GM19467 (cell line): ENCODE measurements around the gene RASGEF1C.

ENCODE experiments used
- ATAC-seq: cut with Tn5 transposase; IDR thresholded peaks from one replicate; pipeline ENCODE4 v1.9.1; 2021; ENCODE audit warnings: mild to moderate bottlenecking, moderate library complexity; ENCODE audit not compliant: unreplicated experiment

Gene RASGEF1C

DNA sequence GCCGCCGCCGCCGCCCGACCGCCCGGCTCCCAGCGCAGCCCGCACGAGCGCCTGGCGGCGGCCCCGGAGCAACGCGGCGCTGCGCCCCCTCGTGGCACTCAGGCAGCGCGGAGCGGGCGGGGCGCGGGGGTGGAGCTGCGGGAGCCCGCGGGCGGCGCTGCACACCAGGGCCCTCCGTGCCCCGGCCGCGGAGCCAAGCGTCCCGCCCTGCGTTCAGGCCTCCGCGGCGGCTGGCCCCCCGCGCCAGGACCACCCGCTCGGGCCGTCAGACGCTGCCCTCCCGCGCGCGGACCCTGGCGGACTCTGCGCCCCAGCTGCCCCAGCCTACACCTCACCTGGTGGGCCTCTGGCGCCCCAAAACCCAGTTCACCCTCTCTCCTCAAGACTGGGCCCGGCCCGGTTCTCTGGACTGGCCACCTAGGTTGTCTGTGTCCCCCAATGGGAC, at the start of gene RASGEF1C:
Gene RASGEF1C, minus strand, starts transcription at position 75 of the 445 bp plus-strand sequence. CDS start 71,159 bp downstream, outside the sequence.
- peak; percentile 61 for ATAC-seq

DNA sequence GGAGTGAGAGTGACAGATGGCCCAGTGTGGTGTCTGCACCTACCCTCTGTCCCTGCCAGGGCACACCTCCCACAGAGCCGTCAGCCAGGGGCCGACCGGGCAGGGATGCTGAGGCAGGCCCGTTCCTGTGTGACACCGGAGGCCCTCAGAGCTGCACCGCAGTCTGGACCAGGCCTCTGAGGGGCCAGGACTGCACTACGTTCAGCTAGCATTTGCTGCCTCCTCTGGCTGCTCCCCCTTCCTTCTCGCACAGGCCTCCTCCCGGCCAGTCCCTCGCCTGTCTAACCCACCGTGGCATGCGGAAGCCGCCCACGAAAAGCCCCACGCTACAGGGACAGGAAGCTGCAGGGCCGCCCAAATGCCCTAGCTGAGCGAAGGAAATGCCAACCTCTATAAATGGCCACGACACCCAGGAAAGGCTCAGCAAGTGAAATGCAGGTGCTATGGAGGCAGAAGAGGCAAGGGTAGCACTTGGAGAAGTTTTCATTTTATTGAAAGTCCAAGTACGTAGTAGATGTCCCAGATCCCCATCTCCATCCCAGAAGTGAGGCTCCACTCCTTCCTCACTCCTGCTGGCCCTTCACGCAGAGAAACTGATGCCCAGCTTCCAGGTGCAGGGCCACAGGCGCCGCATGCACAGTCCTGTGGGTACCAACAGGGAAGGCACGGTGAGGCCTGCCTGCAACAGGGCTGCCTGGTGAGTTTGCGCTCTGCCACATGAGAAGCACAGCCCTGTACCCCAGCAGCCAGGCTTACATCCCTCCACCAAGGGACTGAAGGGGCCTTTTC, 44.2 kb upstream of the RASGEF1C start:
- no peak for ATAC-seq

DNA sequence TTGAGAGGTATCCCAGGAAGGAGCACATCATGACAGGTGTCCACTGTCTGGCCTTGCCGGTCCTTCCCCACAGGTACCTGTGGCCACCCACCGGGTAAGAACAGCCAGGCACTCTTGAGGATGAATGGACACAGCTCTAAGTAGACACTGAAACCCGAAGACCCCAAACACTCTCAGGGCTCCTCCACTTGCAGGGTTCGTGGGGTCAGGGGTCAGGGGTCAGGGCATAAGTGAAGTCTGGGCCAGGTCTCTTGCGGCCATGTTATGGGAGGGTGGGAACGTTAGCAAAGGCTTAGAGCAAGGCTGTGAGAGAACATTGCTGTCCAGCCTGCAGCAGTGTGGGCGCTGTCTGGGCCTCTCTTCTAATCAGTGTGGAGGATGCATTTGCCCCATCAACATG, 42.9 kb upstream of the RASGEF1C start:
- no peak for ATAC-seq

DNA sequence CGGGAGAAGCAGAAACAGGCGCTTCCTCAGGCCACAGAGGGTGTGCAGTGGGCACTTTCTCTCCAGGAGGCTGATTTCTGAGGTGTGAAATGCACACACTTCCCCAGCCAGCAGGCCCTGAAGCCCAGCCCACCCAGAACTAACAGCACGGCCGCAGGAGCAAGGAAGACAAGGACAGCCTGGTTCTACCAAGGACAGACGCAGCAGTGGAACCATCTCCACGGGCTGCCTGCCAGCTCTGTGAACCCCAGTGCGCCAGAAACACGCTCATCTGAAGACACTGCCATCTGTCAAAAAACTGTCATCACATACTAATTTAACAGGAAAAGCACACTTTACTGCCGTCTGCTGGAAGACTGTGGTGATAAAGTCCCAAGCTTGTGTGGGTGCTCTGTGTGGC, 42.1 kb upstream of the RASGEF1C start:
- no peak for ATAC-seq

DNA sequence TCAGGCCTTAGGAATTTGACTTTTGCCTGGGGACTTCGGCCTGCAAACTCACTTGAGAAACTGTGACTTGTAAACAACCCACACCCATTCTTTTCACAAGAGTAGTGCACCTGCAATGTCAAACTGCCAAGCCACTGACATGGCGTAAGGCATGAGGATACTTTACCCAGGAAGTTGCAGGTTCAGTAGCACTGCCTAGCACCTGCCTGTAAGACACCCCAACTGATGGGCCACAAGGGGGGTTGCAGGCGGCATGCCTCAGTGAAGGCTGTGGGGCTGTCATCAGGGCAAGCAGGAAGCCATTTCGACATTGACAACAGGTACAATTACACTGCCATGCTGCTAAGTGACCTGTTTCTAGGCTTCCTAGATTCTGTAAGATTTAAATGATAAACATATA, 41.3 kb upstream of the RASGEF1C start:
- no peak for ATAC-seq

DNA sequence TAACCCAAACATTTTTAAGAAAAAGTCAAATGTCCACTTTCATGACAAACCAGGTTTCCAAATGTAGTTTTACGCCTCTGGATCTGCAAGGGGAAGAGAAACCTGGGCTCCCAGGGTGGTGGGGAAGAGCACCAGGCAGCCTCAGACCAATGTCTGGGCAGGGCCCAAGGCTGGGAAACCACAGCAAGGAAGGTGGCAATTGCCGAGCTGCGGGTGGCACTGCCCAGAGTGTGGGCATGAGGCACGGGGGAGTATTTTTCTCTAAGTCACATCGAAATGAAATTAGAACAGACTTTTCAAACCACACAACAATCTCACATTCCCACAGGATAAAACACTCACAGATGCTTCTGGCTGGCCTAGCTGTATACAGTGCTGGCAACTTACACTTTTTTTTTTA, 32.6 kb upstream of the RASGEF1C start:
- no peak for ATAC-seq

DNA sequence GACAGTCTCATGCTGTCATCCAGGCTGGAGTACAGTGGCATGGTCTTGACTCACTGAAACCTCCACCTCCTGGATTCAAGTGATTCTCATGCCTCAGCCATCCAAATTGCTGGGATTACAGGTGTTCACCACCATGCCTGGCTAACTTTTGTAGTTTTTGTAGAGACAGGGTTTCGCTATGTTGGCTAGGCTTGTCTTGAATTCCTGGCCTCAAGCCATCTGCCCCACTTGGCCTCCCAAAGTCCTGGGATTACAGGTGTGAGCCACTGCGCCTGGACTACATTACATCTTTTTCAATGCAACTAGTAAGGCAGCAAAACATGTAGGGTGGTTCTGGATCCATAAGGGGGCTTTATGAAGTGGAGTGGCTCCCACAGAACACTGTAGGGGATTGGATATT, 29.6 kb upstream of the RASGEF1C start:
- no peak for ATAC-seq

DNA sequence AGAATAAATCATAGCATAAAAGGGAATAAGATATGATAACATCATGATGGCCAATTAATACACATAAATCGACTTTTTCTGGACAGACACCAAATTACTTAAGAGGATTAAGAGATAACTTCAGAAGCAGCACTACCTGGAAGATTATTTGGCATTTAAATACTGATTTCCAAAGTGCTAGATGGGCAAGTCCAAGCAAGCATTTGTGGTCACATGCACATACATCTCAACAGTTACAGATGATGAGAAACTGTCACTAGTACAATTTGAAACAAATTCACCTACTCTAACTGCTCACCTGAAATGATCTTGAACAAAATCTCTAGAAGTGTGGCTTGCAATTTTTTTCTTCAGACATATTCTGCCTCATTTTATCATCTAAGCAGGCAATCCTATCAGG, 26.8 kb upstream of the RASGEF1C start:
- no peak for ATAC-seq

DNA sequence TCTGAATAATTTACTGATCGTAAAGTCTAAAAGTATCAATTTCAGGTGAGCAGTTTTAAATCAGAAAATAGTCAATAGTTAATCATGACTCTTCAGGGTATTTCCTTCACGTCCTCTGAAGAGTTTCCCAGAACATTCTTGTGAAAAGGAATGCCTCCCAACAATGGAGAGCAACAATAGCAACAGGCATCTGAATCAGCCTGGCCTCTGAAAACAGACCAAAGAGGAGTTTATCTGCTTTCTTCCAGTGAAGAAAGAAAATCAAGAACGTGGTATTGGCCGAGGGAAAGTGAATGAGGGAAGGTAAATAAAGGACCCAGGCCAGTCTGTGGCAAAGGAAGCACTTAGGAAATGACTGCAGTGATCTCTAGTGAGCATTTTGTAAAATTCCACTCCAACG, 26.1 kb upstream of the RASGEF1C start:
- ATAC-seq, result no peak

DNA sequence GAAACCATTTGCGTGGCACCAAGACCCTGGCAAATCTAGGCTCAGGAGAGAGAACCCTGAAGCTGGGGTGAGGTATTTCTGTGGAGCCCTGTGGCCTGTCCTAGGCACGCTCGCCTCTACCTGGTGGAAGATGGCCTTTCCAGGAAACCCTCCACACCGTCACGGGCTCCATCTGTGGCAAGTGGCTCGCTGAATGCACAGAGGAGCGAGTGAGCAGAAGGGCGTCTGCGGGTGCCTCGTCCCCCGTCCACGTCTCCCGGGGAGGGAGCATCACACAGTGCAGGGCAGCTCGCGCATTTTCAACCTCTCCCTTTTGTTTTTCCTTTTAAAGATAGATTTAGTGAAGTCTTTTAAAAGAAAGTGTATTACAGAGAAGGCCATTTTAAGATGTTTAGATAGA, 25.3 kb upstream of the RASGEF1C start:
- no peak for ATAC-seq

DNA sequence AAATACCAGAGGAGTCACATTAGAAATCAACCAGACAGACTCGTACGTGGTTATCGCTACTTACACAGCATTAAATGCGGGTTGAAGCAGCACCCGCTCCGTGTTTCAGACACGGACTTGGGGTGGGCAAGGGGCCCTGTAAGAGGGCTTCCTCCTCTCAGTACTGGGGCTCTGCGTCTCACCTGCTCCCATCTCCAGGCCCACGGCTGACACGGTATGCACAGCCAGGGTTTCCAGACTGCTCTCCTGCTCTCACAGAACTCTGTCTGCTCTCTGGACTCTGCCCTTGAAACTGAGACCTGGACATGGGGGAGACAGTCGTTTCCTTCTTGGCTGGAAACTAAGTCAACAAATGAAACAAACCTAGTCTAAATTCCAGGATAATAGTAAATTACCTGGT, 24.7 kb upstream of the RASGEF1C start:
- ATAC-seq, result no peak

DNA sequence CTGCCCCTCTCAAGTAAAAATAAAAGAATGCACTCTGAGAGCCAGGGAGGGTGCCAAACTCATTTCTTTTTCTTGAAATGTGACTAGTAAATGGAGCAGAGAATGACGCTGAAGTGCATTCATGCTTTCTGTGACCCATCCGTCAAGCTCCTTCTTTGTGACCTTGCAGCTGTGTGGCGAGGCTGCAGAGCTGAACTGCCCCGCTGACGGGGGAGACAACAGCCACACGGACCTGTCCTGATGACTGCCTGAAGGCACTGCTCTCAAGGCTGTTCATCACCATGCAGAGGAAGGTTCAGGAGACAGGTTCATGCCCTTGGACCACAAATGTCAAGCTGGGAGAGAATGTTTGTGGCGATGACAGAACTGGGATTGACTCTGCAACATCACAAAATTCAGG, 21.0 kb upstream of the RASGEF1C start:
- ATAC-seq, result no peak

DNA sequence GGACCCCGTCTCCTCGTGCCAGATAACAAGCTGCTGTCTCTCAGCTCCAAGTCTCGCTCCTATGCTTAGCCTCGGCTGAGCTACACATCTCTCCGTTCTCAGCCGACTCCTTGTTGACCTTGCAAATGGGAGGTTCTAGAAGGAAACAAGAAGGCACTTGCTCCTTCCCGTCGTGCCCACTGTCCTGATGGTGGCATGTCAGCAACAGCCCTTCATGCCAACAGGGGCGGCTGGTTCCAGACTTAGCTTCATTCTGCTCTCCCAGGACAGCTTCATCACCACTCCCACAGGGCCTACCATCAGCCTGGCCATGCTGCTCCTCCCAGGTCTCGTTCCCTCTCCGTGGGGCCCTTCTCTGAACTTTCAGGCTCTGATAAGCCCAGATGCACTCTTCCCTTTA, 13.0 kb upstream of the RASGEF1C start:
- ATAC-seq, result no peak

DNA sequence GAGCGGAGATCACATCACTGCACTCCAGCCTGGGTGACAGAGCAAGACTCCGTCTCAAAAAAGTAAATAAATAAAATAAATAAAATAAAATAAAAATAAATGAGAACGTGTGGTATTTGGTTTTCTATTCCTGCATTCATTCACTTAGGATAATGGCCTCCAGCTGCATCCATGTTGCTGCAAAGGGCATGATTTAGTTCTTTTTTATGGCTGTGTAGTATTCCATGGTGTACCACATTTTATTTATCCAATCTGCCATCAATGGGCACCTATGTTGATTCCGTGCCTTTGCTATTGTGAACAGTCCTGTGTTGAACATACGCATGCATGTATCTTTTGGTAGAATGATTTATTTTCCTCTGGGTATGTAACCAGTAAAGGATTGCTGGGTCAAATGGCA, 8.8 kb upstream of the RASGEF1C start:
- ATAC-seq, result no peak

DNA sequence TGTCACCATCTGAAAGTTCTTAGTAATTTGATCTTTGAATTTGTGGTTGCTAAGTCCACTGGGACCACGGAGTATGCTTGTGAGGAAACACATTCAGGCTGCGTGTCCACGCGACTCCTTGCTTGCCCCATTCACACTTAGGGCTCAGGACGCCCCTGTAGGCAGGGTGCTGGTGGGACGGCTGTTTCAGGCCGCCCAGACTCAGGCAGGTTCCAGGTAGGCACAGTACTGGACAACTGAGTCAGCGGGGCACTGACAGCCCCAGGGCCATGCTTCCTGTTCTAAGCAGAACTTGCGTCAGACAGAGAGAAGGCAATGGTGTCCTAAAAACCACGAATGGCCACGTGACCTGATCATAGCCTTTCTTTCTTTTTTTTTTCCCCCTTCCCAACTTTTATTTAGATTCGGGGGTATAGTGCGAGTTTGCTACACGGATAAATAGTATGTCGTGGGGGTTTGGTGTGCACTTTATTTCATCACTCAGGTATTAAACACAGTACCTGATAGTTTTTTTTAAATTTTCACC, 7.7 kb upstream of the RASGEF1C start:
- no peak for ATAC-seq

DNA sequence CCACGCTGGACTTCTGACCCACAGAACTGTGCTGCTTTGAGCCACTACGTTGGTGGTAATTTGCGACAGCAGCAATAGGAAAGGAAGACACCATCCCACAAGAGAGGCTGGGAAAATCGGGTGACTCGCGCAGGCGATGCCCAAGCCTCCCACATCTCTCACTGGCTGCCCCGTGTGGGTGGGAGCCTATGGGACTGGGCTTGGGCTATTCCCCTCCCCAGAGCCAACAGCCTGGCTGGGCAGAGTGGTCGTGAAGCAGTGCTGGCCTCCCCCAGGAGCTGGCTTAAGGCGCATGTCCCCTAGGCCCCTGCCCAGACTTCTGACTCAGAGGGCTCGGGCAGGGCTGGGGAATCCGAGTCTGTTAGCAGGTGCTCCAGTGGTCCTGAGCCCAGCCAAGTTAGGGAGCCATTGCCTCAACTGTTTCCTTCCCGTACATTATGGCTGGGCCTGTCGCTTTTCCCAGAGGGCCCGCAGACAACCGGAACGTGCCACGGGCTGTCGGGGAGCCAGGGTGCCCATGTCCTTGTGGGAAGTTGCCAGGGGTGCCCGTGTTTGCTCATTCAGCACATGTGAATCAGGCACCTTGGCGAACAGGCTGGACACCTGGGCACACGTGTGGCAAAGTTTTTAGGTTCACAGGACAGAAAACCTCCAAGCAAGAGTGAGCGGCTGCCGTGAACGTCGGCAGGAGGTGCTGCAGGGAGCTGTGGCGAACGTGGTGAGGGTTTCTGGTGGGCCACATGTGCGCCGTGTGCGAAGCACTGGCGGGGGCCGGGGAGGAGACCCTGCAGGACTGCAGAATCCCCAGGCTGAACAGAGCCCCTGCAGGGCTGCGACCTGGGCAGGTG, 7.0 kb upstream of the RASGEF1C start:
- ATAC-seq, result no peak

DNA sequence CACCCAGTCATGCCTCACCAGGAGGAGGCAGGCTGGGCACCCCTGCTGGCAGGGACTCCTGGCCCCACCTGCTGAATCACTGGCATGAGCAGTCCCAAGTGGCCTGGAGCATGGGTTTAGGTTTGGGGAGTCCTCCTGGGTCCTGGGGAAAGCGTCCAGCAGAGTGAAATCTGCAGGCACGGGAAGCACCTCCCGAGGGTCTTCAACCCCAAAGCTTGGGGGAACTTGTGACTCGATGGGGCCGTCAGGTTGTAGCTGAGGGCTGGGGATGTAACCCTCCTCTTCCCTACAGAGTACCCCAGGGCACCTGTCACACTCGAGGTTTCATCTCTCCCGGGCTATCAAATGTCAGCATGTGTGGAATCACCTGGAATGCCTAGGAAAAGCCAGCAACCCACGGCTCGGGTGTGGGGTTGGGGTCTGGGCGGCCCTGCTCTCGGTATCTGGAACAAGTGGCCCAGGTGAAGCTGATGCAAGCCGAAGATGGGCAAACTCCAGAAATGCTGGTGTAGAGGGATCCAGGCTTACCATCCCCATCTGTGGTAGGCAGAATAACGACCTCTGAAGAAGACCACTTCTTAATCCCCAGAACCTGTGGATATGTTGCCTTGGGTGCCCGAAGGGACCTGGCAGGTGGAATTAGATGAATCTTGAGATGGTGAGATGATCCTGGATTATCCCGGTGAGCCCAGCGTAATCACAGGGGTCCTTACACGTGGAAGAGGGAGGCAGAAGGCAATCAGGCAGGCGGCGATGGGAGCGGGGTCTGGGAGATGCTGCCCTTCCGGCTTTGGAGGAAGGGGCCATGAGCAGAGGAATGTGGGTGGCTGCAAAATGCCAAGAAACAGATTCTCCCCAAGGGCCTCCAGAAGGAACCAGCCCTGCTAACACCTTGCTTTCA, 6.1 kb upstream of the RASGEF1C start:
- no peak for ATAC-seq

DNA sequence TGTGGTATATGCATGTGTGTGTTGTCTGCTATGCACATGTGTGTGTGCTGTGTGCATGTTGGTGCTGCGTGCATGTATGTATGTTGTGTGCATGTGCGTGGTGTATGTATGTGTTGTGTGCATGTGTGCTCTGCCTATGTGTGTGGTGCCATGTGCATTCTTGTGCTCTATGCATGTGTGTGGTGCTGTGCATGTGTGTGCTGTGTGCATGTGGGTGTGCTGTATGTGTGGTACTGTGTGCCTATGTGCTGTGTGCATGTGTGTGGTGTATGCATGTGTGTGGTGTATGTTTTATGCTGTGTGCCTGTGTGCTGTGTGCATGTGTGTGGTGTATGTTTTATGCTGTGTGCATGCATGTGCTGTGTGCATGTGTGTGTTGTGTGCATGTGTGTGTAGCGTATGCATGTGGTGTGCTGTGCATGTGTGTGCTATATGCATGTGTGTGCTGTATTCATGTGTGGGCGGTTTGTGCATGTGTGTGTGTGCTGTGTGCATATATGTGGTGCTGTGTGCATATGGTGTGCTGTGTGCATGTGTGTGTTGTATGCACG, 4.7 kb upstream of the RASGEF1C start:
- no peak for ATAC-seq

DNA sequence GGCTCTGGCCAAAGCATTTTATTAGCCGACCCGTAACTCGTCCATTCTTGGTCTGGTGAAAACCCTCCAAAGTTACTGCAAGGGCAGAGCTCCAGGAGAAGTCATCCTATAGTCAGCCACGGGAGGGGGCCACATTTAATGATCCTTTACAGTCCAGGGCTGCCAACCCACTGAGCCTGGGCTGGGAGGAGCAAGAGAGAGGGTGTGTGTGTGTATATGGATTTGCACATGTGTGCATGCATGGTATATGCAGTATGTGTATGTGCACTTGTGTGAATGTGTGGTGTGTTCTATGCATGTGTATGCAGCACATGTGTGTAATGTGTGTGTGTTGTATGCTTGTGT, 4.2 kb upstream of the RASGEF1C start:
- no peak for ATAC-seq

DNA sequence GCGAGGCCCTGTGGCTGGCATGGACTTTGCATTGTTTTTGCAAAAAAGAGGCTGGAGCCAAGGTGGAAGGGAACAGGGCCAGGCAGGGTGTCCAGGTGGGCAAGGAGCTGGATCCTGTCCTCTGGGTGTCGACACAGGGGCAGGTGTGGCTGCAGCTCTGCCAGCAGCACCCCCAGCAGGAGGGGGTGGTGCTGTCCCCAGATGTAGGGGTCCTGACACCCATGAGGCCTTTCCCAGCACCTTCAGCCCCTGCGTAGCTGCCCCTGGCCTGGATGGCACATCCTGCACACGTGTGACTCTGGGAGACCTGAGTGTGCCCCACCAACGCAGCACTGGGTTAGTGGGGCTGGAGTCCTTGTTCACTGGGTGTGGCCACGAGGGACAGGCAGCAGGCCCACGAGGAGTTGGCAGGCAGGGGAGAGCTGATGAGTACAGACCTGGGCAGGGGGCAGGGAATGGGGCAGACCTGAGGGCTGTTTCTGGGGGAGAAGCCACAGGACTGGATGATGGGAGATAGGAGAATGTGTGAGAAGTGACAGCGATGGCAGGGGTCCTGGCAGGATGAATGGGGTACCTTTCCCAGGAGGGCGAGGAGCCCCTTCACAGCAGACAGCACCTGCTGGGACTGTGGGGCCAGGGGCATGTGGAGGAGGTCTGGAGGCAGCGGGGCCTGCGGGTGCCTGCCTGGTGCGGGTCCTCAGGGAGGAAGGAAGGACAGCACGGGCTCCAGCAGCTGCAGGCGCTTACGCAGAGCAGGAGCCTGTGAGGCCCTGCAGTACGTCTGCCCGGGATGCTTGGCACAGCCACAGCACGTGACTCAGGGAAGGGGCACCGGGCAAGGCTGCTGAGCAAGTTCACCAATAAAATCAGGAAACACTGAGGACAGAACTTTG, 3.6 kb upstream of the RASGEF1C start:
- ATAC-seq, result no peak
